Stimulated activated CD8-positive, alpha-beta memory T cell treated with anti-CD3 and anti-CD28 coated beads, Interleukin-12 subunit alpha, Interleukin-12 subunit beta, amount 100 ng/mL, for 4 hours (primary cell): ENCODE results near the gene CHD5.

Experiments
- DNase-seq: peaks from one replicate; pipeline ENCODE4 v3.0.0-alpha.2; 2020; ENCODE audit warnings: low read depth

The CHD5 gene

DNA sequence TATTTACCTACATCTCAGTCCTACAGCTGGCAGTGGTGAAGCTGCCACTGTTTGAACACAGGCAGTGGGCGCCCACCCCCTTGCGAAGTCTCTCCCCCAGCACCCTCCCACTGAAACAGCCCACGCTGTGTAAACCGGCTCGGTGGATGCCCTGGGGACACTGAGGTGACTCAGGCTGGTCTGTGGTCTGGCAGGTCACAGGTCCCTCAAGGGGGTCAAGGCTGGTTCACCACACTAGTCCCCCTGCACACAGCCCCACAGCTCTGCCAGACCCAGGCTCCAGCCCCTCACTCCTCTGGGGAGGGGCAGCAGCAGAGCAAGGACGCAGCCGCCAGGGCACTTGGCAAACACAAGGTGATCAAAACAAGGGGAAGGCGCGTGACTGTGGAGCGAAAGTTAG, 7.6 kb downstream of the CHD5 start:
- DNase-seq, result no peak

DNA sequence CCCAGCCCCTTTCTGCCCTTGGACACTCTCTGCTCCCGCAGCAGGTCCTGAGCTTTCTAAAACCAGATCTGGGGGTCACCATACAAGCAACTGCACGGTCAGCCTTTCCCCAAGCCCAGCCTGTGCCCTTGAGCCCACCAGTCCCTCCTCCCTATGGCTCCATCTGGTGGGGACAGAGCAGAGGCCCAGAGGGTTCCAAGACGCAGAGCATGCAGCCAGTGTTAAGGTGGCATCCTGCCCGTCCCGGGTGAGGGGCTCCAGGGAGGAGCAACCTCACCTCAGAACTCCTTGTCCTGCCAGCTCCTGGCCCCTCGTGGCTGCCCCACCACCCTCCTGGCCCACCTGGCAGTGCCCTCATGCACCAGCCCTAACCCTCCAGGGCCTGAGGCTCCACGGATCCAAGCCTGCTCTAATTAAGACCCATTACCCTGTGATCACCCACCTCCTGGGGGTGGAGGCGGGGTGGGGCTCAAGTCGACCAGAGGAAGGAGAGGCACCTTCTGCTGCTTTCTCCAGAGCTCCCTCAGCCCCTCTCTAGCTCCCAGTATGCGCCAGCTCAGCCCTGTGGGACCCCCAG, 8.5 kb downstream of the CHD5 start:
- DNase-seq, result no peak

DNA sequence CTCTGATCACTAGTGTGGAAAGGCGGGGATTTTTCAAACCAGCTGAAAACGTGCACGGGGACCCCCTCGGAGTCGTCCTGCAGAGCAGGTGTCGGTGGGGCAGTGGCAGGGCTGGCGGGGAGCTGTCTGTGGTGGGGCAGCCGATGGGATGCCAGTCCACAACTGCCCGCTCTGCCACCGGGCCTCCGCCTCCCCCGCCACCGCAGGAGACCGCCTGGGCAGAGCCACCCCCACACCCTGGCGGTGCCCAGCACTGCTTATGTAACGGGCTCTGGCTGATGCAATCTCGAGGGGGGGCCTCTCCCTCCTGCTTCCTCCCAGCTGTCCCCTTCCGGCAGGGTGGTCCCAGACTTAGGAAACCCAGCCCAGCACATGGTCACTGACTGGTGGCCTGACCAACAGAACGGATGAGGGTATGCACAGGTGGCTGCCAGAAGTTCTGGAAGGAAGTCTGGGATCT, 9.3 kb downstream of the CHD5 start:
- DNase-seq, result no peak

DNA sequence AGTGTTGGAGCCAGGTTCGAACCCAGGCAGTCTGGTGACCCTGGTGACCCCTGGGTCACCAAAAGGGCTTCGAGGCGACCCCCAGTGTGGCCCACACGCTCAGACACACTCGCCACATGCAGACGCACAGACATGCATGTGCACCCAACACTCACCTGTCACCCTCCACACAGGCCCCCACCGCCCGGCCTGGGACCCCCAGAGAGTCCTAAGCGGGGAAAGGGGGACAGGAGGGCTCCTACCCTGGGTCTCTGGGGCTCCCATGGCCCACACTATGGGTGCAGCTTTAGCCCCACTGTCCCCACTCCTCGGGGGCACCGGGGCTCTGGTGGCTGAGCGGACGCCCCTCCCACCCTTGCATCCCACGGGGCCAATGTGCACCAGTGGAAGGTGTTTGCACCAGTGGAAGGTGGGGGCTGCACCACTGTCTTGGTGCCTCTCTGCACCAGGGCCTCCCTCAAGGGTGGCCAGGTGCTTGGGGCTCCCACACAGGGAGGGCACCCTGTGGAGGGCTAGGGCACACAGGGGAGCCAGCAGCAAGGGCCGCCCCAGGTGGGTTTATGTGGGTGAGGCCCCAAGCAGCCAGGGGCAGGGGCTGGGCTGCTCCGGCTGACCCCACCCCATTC, 9.9 kb downstream of the CHD5 start:
- DNase-seq, result no peak

DNA sequence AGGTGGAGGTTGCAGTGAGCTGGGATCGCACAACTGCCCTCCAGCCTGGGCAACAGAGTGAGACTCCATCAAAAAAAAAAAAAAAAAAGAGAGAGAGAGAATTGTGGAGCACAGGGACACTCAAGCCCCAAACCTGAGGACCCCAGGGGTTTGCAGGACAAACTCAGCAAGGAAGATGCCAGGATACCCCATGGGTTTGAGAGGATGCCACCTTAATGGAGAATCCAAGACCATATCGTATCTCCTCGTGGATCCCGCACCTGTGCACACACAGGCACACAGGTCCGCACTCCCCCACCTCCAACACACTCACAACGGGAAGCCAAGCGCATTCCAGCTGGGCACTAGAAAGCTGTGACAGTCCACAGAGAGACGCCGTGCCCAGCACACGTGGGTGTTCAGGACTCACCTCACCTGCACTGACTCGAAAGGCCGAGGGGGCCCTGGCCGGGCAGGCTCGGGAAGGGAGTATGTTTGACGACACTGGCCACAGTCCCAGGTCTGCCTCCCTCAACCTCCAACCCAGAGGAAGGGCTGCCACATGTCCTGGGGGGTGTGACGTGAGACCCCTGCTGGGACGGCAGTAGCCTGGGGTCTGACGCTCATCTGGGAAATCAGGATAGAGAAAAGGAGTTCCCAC, 11.1 kb downstream of the CHD5 start:
- DNase-seq, result no peak

DNA sequence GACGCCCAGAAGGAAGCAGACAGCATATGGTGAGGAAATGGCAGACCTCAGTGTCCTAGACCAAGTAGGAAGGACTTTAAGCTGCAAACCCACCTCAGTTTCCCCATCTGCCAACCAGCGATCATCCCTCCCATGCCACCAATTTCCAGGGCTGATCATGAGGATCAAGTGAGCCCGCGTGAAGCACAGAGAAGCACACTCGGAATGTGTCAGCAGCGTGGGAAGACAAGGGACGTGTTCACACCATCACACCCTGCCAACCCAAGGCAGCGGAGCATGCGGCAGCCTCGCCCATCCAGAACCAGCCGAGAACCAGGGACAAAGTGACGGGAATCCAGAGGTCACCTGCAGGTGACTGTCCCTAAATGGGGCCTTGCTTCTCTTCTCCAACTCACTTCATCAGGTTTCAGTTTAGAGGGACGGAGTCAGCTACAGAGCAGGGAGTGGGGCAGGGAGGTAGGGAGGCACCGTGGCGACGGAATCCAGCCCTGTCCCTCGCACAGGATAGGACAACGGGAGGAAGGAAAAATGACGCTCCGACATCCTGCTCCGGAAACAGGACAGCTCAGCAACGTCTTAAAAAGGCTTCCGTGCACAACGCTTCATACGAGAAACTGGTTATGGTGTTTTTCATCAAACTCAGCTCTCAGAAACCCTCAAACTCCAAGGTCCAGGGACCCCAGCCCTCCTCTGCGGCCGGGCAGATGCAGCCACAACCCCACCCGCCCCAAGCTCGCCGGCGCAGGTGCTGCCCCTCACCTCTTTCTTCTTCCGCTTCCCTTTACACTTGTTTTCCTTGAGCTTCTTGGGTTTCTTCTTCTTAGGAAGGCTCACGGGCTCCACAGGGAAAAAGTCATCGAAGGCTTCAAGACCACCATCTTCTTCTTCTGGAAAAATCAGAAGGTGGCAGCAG, 12.5 kb downstream of the CHD5 start:
- no peak for DNase-seq

DNA sequence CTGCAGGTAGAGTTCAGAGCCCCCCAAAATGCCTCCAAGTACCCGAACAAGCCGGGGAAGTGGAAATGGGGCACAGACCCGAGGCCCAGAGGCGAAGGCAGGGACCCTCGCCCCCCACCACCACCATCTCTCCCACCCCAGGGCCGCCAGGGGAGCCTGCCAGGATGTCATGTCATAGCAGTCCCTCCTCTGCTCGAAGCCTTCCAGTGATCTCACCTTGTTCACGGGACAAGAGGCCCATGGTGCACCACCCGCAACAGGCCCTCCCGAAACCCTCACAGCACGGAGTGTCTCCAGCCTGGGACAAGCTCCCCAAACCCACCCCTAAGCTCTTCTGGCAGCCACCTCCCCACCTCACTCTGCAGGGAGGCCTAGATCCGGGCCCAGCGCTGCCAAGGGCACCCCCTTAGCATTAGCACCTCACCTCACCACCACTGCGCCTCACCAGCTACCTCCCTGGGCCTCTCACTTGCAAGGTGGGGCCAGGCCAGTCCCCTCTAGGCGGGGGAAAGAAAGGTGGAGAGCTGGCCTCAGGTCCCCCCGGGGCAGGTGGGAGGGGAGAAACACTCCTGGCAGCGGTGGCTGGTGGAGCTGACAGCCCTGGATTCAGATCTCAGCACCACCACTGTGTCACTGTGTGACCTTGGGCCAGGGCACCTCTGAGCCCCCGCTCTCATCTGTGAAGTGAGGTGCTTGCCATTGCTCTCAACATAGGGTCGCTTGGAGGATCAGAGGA, 13.3 kb downstream of the CHD5 start:
- no peak for DNase-seq

DNA sequence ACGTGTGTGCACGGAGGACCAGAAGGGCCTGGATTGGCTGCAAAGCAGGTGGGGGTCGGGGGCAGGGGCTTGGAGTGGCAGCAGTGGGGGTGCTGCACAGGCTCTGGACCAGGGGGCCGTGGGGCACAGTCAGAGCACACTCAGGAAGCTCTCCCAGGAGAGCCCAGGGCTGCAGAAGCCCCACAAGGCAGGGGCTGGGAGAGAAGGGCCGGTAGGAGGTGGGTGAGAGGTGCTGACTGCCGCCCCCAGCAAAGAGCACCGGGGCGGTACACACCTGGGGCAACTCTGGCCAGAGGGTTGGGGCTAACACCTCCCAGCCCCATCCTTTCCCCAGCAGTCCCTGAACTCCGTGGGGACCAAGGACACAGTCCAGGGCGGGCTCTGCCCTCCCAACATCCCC, 13.9 kb downstream of the CHD5 start:
- no peak for DNase-seq

DNA sequence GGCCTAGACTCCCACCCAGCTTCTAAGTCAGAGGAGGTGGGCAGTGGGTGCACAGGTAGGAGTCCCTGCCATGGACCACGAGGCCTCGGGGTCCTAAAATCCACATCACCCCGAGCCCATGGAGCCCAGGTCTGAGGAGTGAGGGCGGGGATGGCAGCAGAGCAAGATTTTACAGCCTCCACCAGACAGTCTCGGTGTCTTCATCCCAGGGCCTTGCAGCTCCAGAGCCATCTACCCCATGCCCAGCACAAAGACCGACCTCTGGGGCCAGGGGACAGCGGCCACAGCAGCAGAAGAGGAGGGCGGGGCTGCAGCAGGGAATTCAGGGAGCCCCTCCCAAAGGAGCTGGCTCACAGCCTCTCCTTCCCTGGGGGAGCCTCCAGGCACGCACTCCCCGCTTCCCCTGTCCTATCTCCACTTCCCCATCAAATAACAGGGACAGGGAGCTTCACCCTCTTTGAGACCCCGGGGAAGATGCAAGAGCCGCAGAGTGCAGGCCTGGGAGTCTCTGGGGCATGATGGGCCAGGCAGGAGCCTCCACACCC, 14.6 kb downstream of the CHD5 start:
- DNase-seq, result no peak

DNA sequence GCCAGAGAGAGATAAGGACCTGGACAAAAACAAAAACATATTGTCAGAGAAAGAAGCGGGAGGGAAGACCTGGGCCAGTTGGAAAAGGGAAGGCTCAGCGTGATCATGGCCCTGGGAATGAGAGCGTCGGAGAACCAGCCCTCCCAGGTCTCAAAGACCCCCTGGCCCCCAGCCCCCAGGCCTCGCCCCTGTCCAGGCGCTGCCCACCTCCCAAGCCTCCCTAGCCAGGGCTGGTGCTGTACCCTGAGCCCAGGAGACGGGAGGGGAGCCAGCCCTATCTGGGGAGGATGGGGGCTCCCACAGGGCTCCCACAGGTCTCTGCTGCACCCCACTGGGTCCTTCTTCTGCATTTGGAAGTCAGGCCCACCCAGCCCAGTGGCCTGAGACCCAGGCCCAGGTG, 15.1 kb downstream of the CHD5 start:
- DNase-seq, result no peak

DNA sequence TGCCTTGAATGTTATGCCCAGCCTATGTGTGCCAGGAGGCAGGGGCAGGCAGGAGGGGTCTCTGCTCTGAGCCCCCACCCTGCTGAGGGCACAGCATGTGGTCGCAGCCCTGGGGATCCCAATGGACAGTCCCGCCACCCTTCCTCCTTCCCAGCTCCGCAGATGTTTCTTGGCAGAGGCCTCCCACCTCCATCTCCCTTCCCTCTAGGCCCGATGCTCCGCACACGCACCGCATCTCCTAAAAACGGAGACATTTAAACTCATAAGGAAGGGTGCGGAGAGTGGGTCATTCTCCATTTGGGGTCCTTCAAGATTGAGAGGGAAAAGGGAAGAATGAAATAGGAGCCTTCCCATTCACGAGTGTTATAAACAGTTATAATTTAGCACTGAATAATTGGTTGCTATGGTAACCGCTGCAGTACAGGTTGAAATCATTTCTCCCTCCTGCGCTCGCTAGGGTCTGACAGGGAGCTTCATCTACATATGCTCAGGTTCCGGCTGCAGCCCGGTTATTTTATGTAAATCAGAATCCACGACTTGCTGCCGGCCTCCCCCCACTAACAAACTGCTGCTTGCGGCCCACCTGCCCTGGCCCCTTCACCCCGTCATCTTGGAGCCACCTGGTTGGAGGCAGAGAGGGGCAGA, 16.0 kb downstream of the CHD5 start:
- DNase-seq, result no peak

DNA sequence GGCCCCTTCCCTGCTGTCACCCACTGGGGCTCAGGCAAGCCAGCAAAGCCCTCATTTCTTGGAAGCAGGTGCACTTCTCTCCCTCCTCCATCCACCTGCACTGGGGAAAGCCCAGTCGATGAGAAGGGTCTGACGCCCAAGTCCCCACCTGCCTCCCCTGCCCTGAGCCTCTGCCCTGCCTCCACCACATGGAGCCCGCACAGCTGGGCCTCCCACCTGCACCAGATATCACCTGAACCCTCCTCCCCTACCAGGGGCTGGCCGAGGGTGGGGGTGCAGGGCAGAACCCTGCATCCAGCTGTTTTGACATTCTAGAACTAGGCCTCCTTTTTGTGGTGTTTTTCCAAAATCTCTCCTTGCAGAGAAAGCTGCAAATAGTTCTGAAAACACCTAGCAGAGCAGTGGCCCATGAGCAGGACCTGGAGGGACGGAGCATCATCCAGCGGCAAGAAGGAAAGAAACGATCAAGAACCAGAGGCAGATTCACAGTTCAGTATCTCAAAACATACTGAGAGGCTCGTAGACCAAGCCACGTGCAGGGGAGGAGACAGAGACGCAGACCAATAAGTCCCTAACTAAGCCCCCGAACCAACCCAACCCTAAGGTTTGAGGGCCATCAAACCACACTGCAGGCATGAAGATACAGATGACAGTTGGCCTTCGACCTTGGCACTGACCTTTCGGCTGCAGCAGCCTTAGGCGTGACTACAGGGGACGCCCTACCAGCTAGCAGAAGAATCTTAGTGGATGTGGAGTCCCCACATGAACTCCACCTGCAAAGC, 16.7 kb downstream of the CHD5 start:
- no peak for DNase-seq

DNA sequence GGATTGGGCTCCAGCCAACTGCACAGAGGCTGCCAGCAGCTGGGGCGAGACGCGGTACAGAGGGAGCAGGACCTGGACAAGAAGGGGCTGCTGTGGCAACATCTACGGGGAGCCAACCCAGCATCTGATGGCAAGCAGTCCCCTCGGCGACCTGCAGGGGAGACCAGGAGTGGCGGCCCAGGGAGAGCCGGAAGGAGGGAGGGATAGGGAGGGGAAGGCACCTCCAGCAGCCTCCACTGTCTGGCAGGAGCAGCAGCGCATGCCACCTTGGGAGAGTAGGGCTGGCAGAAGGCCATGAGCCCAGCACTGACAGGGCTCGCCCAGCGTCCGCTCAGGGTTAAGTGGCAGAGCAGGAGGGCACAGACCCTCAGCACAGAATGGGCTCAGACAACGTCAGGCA, 17.3 kb downstream of the CHD5 start:
- DNase-seq, result no peak

DNA sequence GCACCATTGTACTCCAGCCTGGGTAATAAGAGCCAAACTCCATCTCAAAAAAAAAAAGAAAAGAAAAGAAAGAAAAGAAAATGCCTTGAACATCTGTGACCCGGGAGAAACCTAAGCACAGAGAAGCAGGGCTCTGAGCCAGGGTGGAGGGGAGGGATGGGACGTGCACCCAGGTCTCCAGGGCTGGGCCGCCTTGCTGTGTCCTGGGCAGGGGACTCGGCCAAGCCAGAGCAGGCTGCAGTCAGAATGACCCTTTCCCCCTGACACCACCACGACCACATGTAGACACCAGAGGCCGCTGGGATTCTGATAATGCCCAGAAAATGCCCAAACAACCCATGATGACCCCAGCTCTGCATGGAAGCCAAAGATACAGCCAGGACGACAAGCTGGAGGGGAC, 17.8 kb downstream of the CHD5 start:
- DNase-seq, result no peak

DNA sequence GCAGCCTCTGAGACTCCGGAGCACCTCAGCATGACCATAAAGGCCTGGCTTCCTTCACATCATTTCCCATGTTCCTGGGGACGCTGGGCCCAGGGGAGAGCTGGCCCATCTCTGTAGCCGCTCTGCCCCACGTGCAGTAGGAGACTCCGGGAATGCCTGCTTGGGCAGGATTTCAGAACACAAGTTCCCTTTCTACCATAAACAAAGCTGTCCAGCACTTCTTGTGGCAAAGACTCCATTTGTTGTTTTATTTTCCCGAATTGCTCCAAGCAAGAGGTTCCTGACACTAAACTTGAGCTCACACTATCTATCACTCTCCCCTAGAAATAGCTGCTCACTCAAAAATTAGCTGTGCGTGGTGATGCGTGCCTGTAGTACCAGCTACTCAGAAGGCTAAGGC, 21.9 kb downstream of the CHD5 start:
- no peak for DNase-seq

DNA sequence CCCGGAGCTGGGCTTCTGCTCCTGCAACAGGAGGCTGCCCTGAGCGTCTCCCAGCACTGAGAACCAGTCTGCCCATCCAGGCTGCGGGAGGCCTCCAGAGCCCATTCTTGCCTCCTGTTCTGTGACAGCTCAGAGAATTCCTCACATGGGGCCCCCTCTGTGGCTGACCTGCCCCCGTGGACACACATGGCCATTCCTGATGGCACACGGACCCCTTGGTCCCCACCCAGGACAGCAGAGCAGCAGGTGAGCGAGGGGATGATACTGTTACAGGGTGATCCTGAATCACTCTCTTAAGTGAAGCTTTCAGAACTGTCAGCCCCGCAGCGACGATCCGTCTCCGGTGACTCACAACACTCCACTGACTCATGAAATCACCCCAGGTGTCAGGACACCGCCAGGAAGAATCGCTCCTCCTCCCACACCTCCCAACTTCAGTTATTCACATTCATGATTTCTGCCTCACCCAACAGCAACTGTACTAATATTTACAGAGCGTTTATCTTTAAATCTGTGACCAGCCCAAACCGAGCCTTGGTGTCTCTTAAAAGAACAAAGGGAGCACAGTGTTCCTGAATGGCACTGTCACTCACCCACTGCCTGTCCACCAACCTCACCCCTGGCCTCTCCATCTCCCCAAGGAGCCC, 22.5 kb downstream of the CHD5 start:
- no peak for DNase-seq

DNA sequence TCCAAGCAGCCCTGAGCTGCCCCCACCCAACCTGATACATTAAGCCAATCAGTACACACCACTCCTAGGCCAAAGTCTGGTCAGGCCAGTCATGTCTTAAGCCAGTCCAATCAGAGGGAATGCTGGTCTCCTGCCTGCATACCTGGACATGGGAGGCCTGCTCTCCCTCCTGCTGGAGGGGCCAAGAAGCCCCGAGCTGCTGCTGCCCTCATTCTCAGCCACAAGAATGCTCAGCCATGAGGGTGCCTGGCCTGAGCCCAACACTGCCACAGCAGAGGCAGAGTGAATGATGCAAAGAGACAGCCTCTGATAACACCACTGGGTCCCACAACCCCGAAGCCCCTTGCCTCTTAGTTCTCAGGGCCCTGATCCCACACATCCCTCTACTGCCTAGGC, 23.0 kb downstream of the CHD5 start:
- DNase-seq, result no peak

DNA sequence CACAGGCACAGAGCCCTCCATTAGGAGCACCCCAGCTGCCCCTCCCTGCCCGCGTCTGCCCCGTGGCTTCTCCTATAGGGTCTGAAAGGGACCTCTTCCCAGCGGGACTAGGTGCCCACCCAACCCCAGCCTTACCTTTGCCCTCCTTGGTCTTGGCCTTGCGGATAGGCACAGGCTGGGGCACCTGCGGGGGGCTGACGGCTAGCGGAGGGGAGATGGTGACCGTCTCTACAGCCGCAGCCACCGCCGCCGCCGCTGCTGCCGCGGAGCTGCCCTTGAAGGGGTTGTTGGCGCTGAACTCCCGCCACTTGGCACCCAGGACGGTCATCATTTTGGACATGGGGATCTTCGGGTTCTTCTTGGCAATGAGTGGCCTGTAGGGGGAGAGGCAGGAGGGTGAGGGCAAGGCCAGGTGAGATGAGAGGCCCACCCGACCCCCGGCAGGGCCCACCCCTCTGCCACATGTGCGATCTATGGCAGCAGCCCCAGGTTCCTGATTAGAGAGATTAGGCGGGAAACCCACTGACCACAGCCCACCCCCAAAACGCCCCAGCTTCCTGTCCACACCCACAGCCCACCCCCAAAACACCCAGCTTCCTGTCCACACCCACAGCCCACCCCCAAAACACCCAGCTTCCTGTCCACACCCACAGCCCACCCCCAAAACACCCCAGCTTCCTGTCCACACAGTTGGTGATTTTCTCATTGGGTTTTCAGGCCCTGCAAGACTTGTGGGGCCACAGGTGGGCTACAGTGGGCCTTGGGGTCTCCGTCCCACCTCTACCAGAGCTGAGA, 25.4 kb downstream of the CHD5 start:
- no peak for DNase-seq

DNA sequence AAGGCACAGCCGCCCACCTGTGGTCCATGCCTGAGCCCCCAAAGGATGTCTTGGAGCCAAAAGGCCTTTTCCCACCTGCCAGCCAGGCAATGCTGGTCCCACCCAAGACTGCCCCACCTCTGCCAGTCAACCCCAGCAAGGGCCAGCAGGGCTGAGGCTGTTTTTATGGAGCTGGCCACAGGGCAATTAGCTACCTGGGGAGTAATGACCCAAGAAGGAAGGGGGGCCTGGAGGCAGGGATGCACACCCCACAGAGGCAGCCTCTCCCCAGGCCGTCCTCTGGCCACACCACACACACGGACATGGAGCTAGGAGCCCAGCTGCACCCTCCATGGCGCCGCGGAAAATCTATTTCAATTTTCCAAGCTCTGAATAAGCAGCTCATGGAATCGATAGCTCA, 27.2 kb downstream of the CHD5 start:
- no peak for DNase-seq
